Adrenal gland (tissue), 12 donors: ENCODE measurements around the gene FADD. TPM values are rescaled to one million over a fixed set of nuclear protein-coding genes. Genes with fewer than 3 reads are reported as not detected.
"Not testable (repeated sequence)": the region's sequence is repeated elsewhere in the genome, so short reads cannot be mapped to it uniquely, and the experiment has no call there.

ENCODE experiments used
- DNase-seq, 7 donors: peaks; one replicate each; pipeline ENCODE4 v3.0.0-alpha.2; 2019 to 2020
- H3K27ac ChIP-seq, 5 donors: fragments of 200-600 bp; sonication (generic) in 4 of 5; 1 replicate in 3 of 5; 2 replicates in 2 of 5; pipeline versions ENCODE4 v1.5.1 to v1.8.0; 2016 to 2020; ENCODE audit warnings: mild to moderate bottlenecking in 1 of 5
- H3K27me3 ChIP-seq: fragments of 200-600 bp; 2 replicates; pipeline ENCODE4 v1.8.0; 2021
- H3K36me3 ChIP-seq, 2 donors: fragments of 200-600 bp; replicated peaks in 1 of 2; 1 replicate in 1 of 2; 2 replicates in 1 of 2; pipeline versions ENCODE4 v1.5.1 to v1.8.0; 2018 to 2022
- H3K4me1 ChIP-seq, 2 donors: fragments of 200-600 bp; replicated peaks in 1 of 2; 1 replicate in 1 of 2; 2 replicates in 1 of 2; pipeline versions ENCODE4 v1.5.1 to v1.8.0; 2018 to 2021
- H3K4me3 ChIP-seq, 4 donors: fragments of 200-600 bp; sonication (generic) in 3 of 4; one replicate each; pipeline ENCODE4 v1.5.1; 2016 to 2018
- H3K9me3 ChIP-seq, 3 donors: fragments of 200-600 bp; sonication (generic) in 1 of 3; replicated peaks in 1 of 3; 1 replicate in 2 of 3; 2 replicates in 1 of 3; pipeline versions ENCODE4 v1.5.1 to v1.8.0; 2016 to 2021
- CTCF ChIP-seq, 6 experiments: fragments of 450-650 bp in 4 of 6; fragments of 200-600 bp in 2 of 6; sonication (generic) in 1 of 6; IDR thresholded peaks; 1 replicate in 5 of 6; 2 replicates in 1 of 6; pipeline versions ENCODE4 v1.5.1 to v1.8.0; 2016 to 2021; ENCODE audit warnings: antibody characterized with exemption in 6 of 6, mild to moderate bottlenecking in 2 of 6, moderate library complexity in 1 of 6
- POLR2A ChIP-seq, 2 donors: fragments of 450-650 bp; IDR thresholded peaks; one replicate each; pipeline ENCODE4 v1.6.1; 2017; ENCODE audit warnings: antibody characterized with exemption in 2 of 2, mild to moderate bottlenecking in 2 of 2, moderate library complexity in 1 of 2
- WGBS, 4 donors: extraction: QIAGEN DNeasy Blood & Tissue Kit in 2 of 4; methylation state at CpG; one replicate each; pipeline versions ENCODE4 v1.1.5 to v1.1.7; 2013 to 2017; 5-methylcytosine and 5-hydroxymethylcytosine counted together
- intact Hi-C, 2 donors: fragments of 100-400 bp; cut with DNase I; formaldehyde crosslinking; loops; one replicate each; pipeline versions ENCODE4 v1.14.1 to v1.15.0; 2022 to 2023
- polyA plus RNA-seq, 3 donors: library from polyadenylated mRNA; stranded (reverse); fragments of 200-250 nt in 2 of 3; fragments of 350-450 nt in 1 of 3; fragmentation: Illumina TruSeq in 1 of 3; extraction: RNeasy Lipid Tissue Mini Kit (QIAGEN cat#74804) in 1 of 3; gene quantifications; one replicate each; pipeline ENCODE4 v1.2.3, GENCODE V29; 2013 to 2014
- total RNA-seq, 9 donors: library from RNA; depleted of rRNA in 4 of 9; stranded (reverse); fragments of >200 nt in 4 of 9; fragments of 120-200 nt in 1 of 9; fragmentation: NEBNext Ultra II Directional in 1 of 9; extraction: Animal tissue kit (Norgen Biotek cat#: 25700) in 1 of 9; gene quantifications; one replicate each; pipeline versions ENCODE4 v1.1.0 to v1.2.4, GENCODE V29; 2013 to 2023
- donor health status: healthy with polysubstance abuse.
- donor health status: Bipolar disorder and iron deficiency.
- donor health status: DM: yes; HTN: yes; CAD: no.
- donor health status: DM: no; HTN: no; CAD: no.
- donor health status: DM: no; HTN: no; CAD: no.
- donor health status: DM: yes; HTN: yes; CAD: no.

The FADD gene
- total and polyA plus RNA-seq, 12 donors = 8.9 to 37.9 (median 26.2) TPM

GRCh38 chr11:70212227-70212811 is 9.2 kb downstream of the FADD start:
- Histone ChIP-seq H3K27ac (no peak overlapping the region), H3K9me3 (no peaks in the 10 kb centered on the region), H3K27me3 (no peaks in the 10 kb centered on the region), H3K36me3 (peaks cover 0 to 10% of the 10 kb centered on the region in 2 donors), H3K4me1 (peaks cover 0 to 7% of the 10 kb centered on the region in 2 donors), H3K4me3 (no peak overlapping the region)
- no peak for DNase-seq
- intact Hi-C loops = no loop called here
- TF ChIP-seq POLR2A (IDR thresholded peaks at IDR 0.05) (no peak), CTCF (IDR thresholded peaks at IDR 0.05) (no peak)
- WGBS, 4 donors = 57 to 78% (median 76%) methylated on average over 6 to 13 of the region's 13 CpGs

GRCh38 chr11:70217388-70217787 is 14.3 kb downstream of the FADD start:
- 74 to 89% (median 85%) methylated on average over 4 to 5 of the region's 5 CpGs for WGBS, 4 donors
- not testable (repeated sequence) for DNase-seq

GRCh38 chr11:70218076-70218475 is 15.0 kb downstream of the FADD start:
- H3K9me3 ChIP-seq, H3K27ac ChIP-seq, H3K4me1 ChIP-seq, H3K36me3 ChIP-seq, H3K27me3 ChIP-seq, H3K4me3 ChIP-seq, DNase-seq, intact Hi-C loops: not testable (repeated sequence)
- 71 to 78% (median 77%) methylated on average over 8 of the region's 8 CpGs for WGBS, 4 donors

More at GRCh38 chr11:70217388-70217787, 14.3 kb downstream of the FADD start:
- H3K4me3 ChIP-seq, H3K36me3 ChIP-seq, H3K27me3 ChIP-seq, H3K9me3 ChIP-seq, H3K4me1 ChIP-seq, H3K27ac ChIP-seq, intact Hi-C loops: not testable (repeated sequence)

- DNase-seq = no peak
- Histone ChIP-seq H3K4me3 (no peak overlapping the region), H3K27ac (no peak overlapping the region), H3K9me3 (no peaks in the 10 kb centered on the region), H3K4me1 (no peaks in the 10 kb centered on the region), H3K27me3 (no peaks in the 10 kb centered on the region), H3K36me3 (no peaks in the 10 kb centered on the region)
- WGBS, 4 donors = 56 to 77% (median 73%) methylated on average over 3 of the region's 3 CpGs
- intact Hi-C loops = no loop called here
- TF ChIP-seq CTCF (IDR thresholded peaks at IDR 0.05) = no peak
- TF ChIP-seq POLR2A (IDR thresholded peaks at IDR 0.05) = no peak
Observed at GRCh38 chr11:70220136-70220535, 17.0 kb downstream of the FADD start.

GRCh38 chr11:70220920-70221319 is 17.8 kb downstream of the FADD start:
- TF ChIP-seq CTCF (IDR thresholded peaks at IDR 0.05) = no peak
- no peak for TF ChIP-seq POLR2A (IDR thresholded peaks at IDR 0.05)
- Histone ChIP-seq H3K36me3 (no peaks in the 10 kb centered on the region), H3K27ac (no peak overlapping the region), H3K4me1 (no peaks in the 10 kb centered on the region), H3K27me3 (no peaks in the 10 kb centered on the region), H3K4me3 (no peak overlapping the region), H3K9me3 (no peaks in the 10 kb centered on the region)
- 63 to 84% (median 80%) methylated on average over 1 of the region's 1 CpG for WGBS, 4 donors
- intact Hi-C loops = no loop called here
- no peak for DNase-seq
